ENCODE results near the gene RBMS1. TPM values are rescaled to one million over a fixed set of nuclear protein-coding genes. Genes with fewer than 3 reads are reported as not detected.

The RBMS1 gene
- polyA plus RNA-seq, 2 of the 4 experiments (the other 2 are of a cell fraction) = 51.9 to 108 TPM

GRCh38 chr2:160356485-160356884 is 137.1 kb downstream of the RBMS1 start:
- ATAC-seq = no peak
- H3K4me3 ChIP-seq = no peak overlapping the region
- TF ChIP-seq REST (IDR thresholded peaks at IDR 0.05) (no peak), RARB (CRISPR knock-in tag; IDR thresholded peaks at IDR 0.05) (no peak), HEYL (CRISPR knock-in tag; IDR thresholded peaks at IDR 0.05) (no peak), BHLHE40 (IDR thresholded peaks at IDR 0.05; ENCODE audit: low read depth, low read length) (no peak), E2F6 (IDR thresholded peaks at IDR 0.05; ENCODE audit: borderline replicate concordance, low read depth) (no peak), HMGXB4 (CRISPR knock-in tag; IDR thresholded peaks at IDR 0.05; ENCODE audit: borderline replicate concordance) (no peak), NPAS2 (CRISPR knock-in tag; IDR thresholded peaks at IDR 0.05; ENCODE audit: borderline replicate concordance) (no peak), ESRRA (IDR thresholded peaks at IDR 0.05; ENCODE audit: borderline replicate concordance, low read length) (no peak), ATOH8 (CRISPR knock-in tag; IDR thresholded peaks at IDR 0.05; ENCODE audit: low read depth) (no peak), PHF8 (IDR thresholded peaks at IDR 0.05; ENCODE audit: borderline replicate concordance, low read depth) (no peak), CHD4 (IDR thresholded peaks at IDR 0.05; ENCODE audit: borderline replicate concordance) (no peak), HOXB13 (CRISPR knock-in tag; IDR thresholded peaks at IDR 0.05; ENCODE audit: low read depth) (no peak)
- WGBS (ENCODE audit: missing lambda C conversion rate) = 96% methylated on average over 1 of the region's 1 CpG
- no peak overlapping the region for H3K4me2 ChIP-seq
- H3K27ac ChIP-seq = peak overlapping the region in 1 of 2 experiments; percentile 21; a peak in 3 of 6 replicates
- FAIRE-seq = no peak
- ChIA-PET CTCF (no interaction called here), POLR2A (no interaction called here)
- H3K9me3 ChIP-seq = no peaks in the 10 kb centered on the region
- DNase-seq (ENCODE audit: low read depth in 1 of 2, low spot score in 1 of 2) = no peak
- H3K4me1 ChIP-seq = peaks cover 96% of the 10 kb centered on the region

- Histone ChIP-seq H3K9me3 (no peaks in the 10 kb centered on the region), H3K4me3 (no peak overlapping the region), H3K4me1 (peaks cover 89% of the 10 kb centered on the region), H3K4me2 (peak overlapping the region; percentile 83), H3K27ac (peak overlapping the region; percentile 79 to 85)
- no peak for TF ChIP-seq HOXB5 (CRISPR knock-in tag; IDR thresholded peaks at IDR 0.05)
- TF ChIP-seq GATA3 (IDR thresholded peaks at IDR 0.05; ENCODE audit: borderline replicate concordance) = peak; percentile 32; the same call in 1 of the 2 replicates
- DNase-seq (ENCODE audit: low read depth in 1 of 2, low spot score in 1 of 2) (no peak), ATAC-seq (no peak), FAIRE-seq (no peak)
- POLR2A ChIA-PET = no interaction called here
- CTCF ChIA-PET = no interaction called here
- 2% methylated on average over 2 of the region's 2 CpGs for WGBS (ENCODE audit: missing lambda C conversion rate)
These were observed 138.5 kb downstream of the RBMS1 start for GRCh38 chr2:160355080-160355479.

GRCh38 chr2:160354677-160355076 is 138.9 kb downstream of the RBMS1 start:
- DNase-seq (ENCODE audit: low read depth in 1 of 2, low spot score in 1 of 2) = no peak
- Histone ChIP-seq H3K4me1 (peaks cover 89% of the 10 kb centered on the region), H3K4me2 (peak overlapping the region; percentile 83), H3K4me3 (no peak overlapping the region), H3K27ac (peak overlapping the region; percentile 79 to 85; a peak in 5 of 6 replicates), H3K9me3 (no peaks in the 10 kb centered on the region)
- 73% methylated on average over 6 of the region's 6 CpGs for WGBS (ENCODE audit: missing lambda C conversion rate)
- no peak for FAIRE-seq
- ChIA-PET POLR2A (no interaction called here), CTCF (interaction anchor here (3.9 kb wide), 1 partner anchor 23 kb away, joined by 30 read pairs; no protein-coding TSS in a partner anchor)
- no peak for ATAC-seq
- TF ChIP-seq TFCP2L1 (CRISPR knock-in tag; IDR thresholded peaks at IDR 0.05) (no peak), KDM5A (IDR thresholded peaks at IDR 0.05) (no peak), MAX (IDR thresholded peaks at IDR 0.05) (no peak), CBX2 (IDR thresholded peaks at IDR 0.05; ENCODE audit: borderline replicate concordance, low read depth) (no peak), MYC (IDR thresholded peaks at IDR 0.05; ENCODE audit: borderline replicate concordance, low read length) (no peak), TP53 (CRISPR knock-in tag; IDR thresholded peaks at IDR 0.05) (no peak), RARB (CRISPR knock-in tag; IDR thresholded peaks at IDR 0.05) (no peak), SMC3 (IDR thresholded peaks at IDR 0.05) (no peak), RCOR1 (IDR thresholded peaks at IDR 0.05; ENCODE audit: low read depth, low read length) (no peak), HOXB5 (CRISPR knock-in tag; IDR thresholded peaks at IDR 0.05) (no peak), SREBF2 (IDR thresholded peaks at IDR 0.05) (no peak), ZFP36 (IDR thresholded peaks at IDR 0.05; ENCODE audit: borderline replicate concordance, partially characterized antibody) (no peak), FOSB (CRISPR knock-in tag; IDR thresholded peaks at IDR 0.05) (no peak), BCL3 (IDR thresholded peaks at IDR 0.05) (no peak)
